Measurements from ENCODE around the gene CCDC69.
A peak's percentile ranks its signal among the peaks of the same experiment; 100 is the strongest.

The CCDC69 gene

GRCh38 chr5:151142933-151143332, 81.0 kb downstream of the CCDC69 start:
- DNase-seq (ENCODE audit: low read depth) = no peak

- DNase-seq (ENCODE audit: low read depth) = peak; percentile 56
Observed at GRCh38 chr5:151141535-151141934, 82.4 kb downstream of the CCDC69 start.

GRCh38 chr5:151140686-151141459, 83.0 kb downstream of the CCDC69 start:
- no peak for DNase-seq (ENCODE audit: low read depth)

- DNase-seq (ENCODE audit: low read depth) = no peak
Observed at GRCh38 chr5:151139646-151140045, 84.2 kb downstream of the CCDC69 start.

GRCh38 chr5:151139015-151139414, 84.9 kb downstream of the CCDC69 start:
- no peak for DNase-seq (ENCODE audit: low read depth)

GRCh38 chr5:151138114-151138513, 85.8 kb downstream of the CCDC69 start:
- DNase-seq (ENCODE audit: low read depth) = no peak

GRCh38 chr5:151137067-151137825, 86.6 kb downstream of the CCDC69 start:
- no peak for DNase-seq (ENCODE audit: low read depth)

GRCh38 chr5:151134228-151134627, 89.7 kb downstream of the CCDC69 start:
- DNase-seq (ENCODE audit: low read depth) = no peak

- no peak for DNase-seq (ENCODE audit: low read depth)
Observed at GRCh38 chr5:151132963-151133362, 90.9 kb downstream of the CCDC69 start.

Measured in T-helper 22 cell (primary cell).